Measurements from ENCODE around the gene MYBBP1A. TPM values are rescaled to one million over a fixed set of nuclear protein-coding genes. Genes with fewer than 3 reads are reported as not detected.

Gene MYBBP1A
- total and polyA plus RNA-seq, 2 of the 4 experiments (the other 2 are of a cell fraction): 22.6 to 45.9 TPM

- no peak overlapping the region for H3K23ac ChIP-seq (ENCODE audit: low read depth, low read length)
- H4K20me1 ChIP-seq (ENCODE audit: insufficient read depth, low read length): no peaks in the 10 kb centered on the region
- no peak overlapping the region for H2BK120ac ChIP-seq (ENCODE audit: low read depth, low read length)
- no peak overlapping the region for H2BK5ac ChIP-seq (ENCODE audit: low read depth, low read length, poor library complexity, severe bottlenecking)
- intact Hi-C loops (cut with micrococcal nuclease) (no loop called here), in situ Hi-C loops (cut with MboI; ENCODE audit: low sequenced_read_pairs) (no loop called here), dilution Hi-C loops (cut with HindIII; ENCODE audit: low sequenced_read_pairs, unreplicated experiment) (no loop called here)
- no peaks in the 10 kb centered on the region for H3K9me3 ChIP-seq (ENCODE audit: control insufficient read depth, insufficient read depth, low read length)
- H4K8ac ChIP-seq (ENCODE audit: low read depth in 2 of 2, low read length in 2 of 2): no peak overlapping the region
- H2AK9ac ChIP-seq (replicated peaks; ENCODE audit: low read depth, low read length, poor library complexity): no peak overlapping the region
- no peak for DNase-seq
- H3K4ac ChIP-seq (ENCODE audit: low read depth, low read length): no peak overlapping the region
- H2AFZ ChIP-seq (replicated peaks; ENCODE audit: low read length, poor library complexity): no peak overlapping the region
- no peak overlapping the region for H3K27ac ChIP-seq (ENCODE audit: insufficient read depth, low read length)
- ChIA-PET POLR2A (ENCODE audit: unreplicated experiment) (no interaction called here), CTCF (no interaction called here)
- no peak overlapping the region for H2BK15ac ChIP-seq (ENCODE audit: low read depth, low read length)
- H2BK20ac ChIP-seq (ENCODE audit: low read depth, low read length): no peak overlapping the region
- no peak overlapping the region for H4K5ac ChIP-seq (ENCODE audit: low read depth, low read length)
- no peak overlapping the region for H4K91ac ChIP-seq (ENCODE audit: insufficient read depth, low read depth, low read length)
- H2AK5ac ChIP-seq (ENCODE audit: low read depth, low read length): no peak overlapping the region
- no peak overlapping the region for H3K9ac ChIP-seq (ENCODE audit: low read depth, low read length)
- H3K4me2 ChIP-seq (ENCODE audit: low read depth, low read length): no peak overlapping the region
- peaks cover 11% of the 10 kb centered on the region; the same call in 1 of the 2 replicates for H3K4me1 ChIP-seq (ENCODE audit: control insufficient read depth, insufficient read depth, low read length)
- no TSS peak for BruUV-seq (replicated peaks)
- no peak overlapping the region for H3K56ac ChIP-seq (ENCODE audit: extremely low read depth, insufficient read depth, low read length)
- no peaks in the 10 kb centered on the region; the same call in 1 of the 2 replicates for H3K9me1 ChIP-seq (ENCODE audit: insufficient read depth, low read length)
- WGBS, 2 experiments (ENCODE audit: extremely low coverage in 2 of 2, insufficient read length in 1 of 2): no CpG with 5 or more reads among the region's 7 CpGs
- H3K79me1 ChIP-seq (ENCODE audit: low read depth in 1 of 2, low read length in 2 of 2): no peaks in the 10 kb centered on the region
- H3K4me3 ChIP-seq (ENCODE audit: insufficient read depth, low read depth, low read length): no peak overlapping the region
- no peak for ATAC-seq (ENCODE audit: low read depth)
- no peaks in the 10 kb centered on the region for H3K36me3 ChIP-seq (ENCODE audit: control insufficient read depth, insufficient read depth, low read length)
- H3K27me3 ChIP-seq (ENCODE audit: control insufficient read depth, insufficient read depth, low read length): peaks cover 33% of the 10 kb centered on the region
- TF ChIP-seq CHD1 (IDR thresholded peaks at IDR 0.05; ENCODE audit: low read depth, low read length) (no peak), FOS (IDR thresholded peaks at IDR 0.05; ENCODE audit: low read depth, low read length) (no peak), CTCF (conservative IDR thresholded peaks at IDR 0.05; ENCODE audit: low read depth, low read length) (no peak), POLR2A (IDR thresholded peaks at IDR 0.05; ENCODE audit: low read depth, low read length) (no peak), RFX5 (IDR thresholded peaks at IDR 0.05; ENCODE audit: low read depth, low read length) (no peak), MAFK (IDR thresholded peaks at IDR 0.05; ENCODE audit: low read depth, low read length) (no peak), MXI1 (IDR thresholded peaks at IDR 0.05; ENCODE audit: borderline replicate concordance, low read depth, low read length) (no peak), BHLHE40 (IDR thresholded peaks at IDR 0.05; ENCODE audit: low read depth, low read length) (no peak), RAD21 (IDR thresholded peaks at IDR 0.05; ENCODE audit: low read length) (no peak), MAZ (IDR thresholded peaks at IDR 0.05; ENCODE audit: borderline replicate concordance, low read depth, low read length) (no peak), SMC3 (IDR thresholded peaks at IDR 0.05; ENCODE audit: low read depth, low read length) (no peak)
- TF ChIP-seq, protein P1, sequence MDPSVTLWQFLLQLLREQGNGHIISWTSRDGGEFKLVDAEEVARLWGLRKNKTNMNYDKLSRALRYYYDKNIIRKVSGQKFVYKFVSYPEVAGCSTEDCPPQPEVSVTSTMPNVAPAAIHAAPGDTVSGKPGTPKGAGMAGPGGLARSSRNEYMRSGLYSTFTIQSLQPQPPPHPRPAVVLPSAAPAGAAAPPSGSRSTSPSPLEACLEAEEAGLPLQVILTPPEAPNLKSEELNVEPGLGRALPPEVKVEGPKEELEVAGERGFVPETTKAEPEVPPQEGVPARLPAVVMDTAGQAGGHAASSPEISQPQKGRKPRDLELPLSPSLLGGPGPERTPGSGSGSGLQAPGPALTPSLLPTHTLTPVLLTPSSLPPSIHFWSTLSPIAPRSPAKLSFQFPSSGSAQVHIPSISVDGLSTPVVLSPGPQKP (IDR thresholded peaks at IDR 0.05; ENCODE audit: borderline replicate concordance, low read depth, low read length): no peak
- no peak overlapping the region for H3K18ac ChIP-seq (ENCODE audit: low read depth, low read length)
- H3K14ac ChIP-seq (replicated peaks; ENCODE audit: low read depth, low read length): no peak overlapping the region
Measured at GRCh38 chr17:4594406-4594805, 39.2 kb upstream of the MYBBP1A start.
